ENCODE data around the gene OR4D6. TPM values are rescaled to one million over a fixed set of nuclear protein-coding genes. Genes with fewer than 3 reads are reported as not detected.

The OR4D6 gene
- total and polyA plus RNA-seq, 4 donors = not detected

- Histone ChIP-seq H3K9me3 (ENCODE audit: control insufficient read depth, insufficient read depth, low read length) (no peaks in the 10 kb centered on the region), H3K27me3 (ENCODE audit: control insufficient read depth, insufficient read depth, low read length) (no peaks in the 10 kb centered on the region), H3K36me3 (ENCODE audit: control insufficient read depth, insufficient read depth, low read length) (no peaks in the 10 kb centered on the region), H3K4me1 (ENCODE audit: control insufficient read depth, insufficient read depth, low read length) (no peaks in the 10 kb centered on the region), H3K27ac (ENCODE audit: low read depth, low read length) (no peak overlapping the region), H3K4me3 (ENCODE audit: low read depth, low read length) (no peak overlapping the region)
- WGBS (ENCODE audit: insufficient coverage) = 80% methylated on average over 1 of the region's 3 CpGs
- peak in 1 of 6 donors; percentile 41 for DNase-seq (ENCODE audit: low read depth in 4 of 6, low spot score in 6 of 6)
These were observed 23.6 kb downstream of the OR4D6 start for GRCh38 chr11:59480359-59480758.

GRCh38 chr11:59501931-59502330 lies 45.2 kb downstream of the OR4D6 start:
- no peaks in the 10 kb centered on the region for H3K27me3 ChIP-seq (ENCODE audit: control insufficient read depth, insufficient read depth, low read length)
- H3K36me3 ChIP-seq (ENCODE audit: control insufficient read depth, insufficient read depth, low read length) = no peaks in the 10 kb centered on the region
- H3K9me3 ChIP-seq (ENCODE audit: control insufficient read depth, insufficient read depth, low read length) = no peaks in the 10 kb centered on the region
- no CpG with 5 or more reads among the region's 1 CpG for WGBS (ENCODE audit: insufficient coverage)
- no peaks in the 10 kb centered on the region for H3K4me1 ChIP-seq (ENCODE audit: control insufficient read depth, insufficient read depth, low read length)
- no peak for DNase-seq (ENCODE audit: low read depth in 4 of 6, low spot score in 6 of 6)
- no peak overlapping the region for H3K4me3 ChIP-seq (ENCODE audit: low read depth, low read length)
- no peak overlapping the region for H3K27ac ChIP-seq (ENCODE audit: low read depth, low read length)

- H3K36me3 ChIP-seq (ENCODE audit: control insufficient read depth, insufficient read depth, low read length) = no peaks in the 10 kb centered on the region
- no peaks in the 10 kb centered on the region for H3K4me1 ChIP-seq (ENCODE audit: control insufficient read depth, insufficient read depth, low read length)
- no peaks in the 10 kb centered on the region for H3K27me3 ChIP-seq (ENCODE audit: control insufficient read depth, insufficient read depth, low read length)
These were observed 46.5 kb downstream of the OR4D6 start, which contains the start of gene OR4D11 for GRCh38 chr11:59503276-59503675. TSS of gene OR4D11 (plus strand) at chr11:59503576. CDS start at chr11:59503576, 0 bp downstream.

More at GRCh38 chr11:59503276-59503675, 46.5 kb downstream of the OR4D6 start, which contains the start of gene OR4D11:
- Histone ChIP-seq H3K4me3 (ENCODE audit: low read depth, low read length) (no peak within 1 kb of the TSS), H3K27ac (ENCODE audit: low read depth, low read length) (no peak within 1 kb of the TSS), H3K9me3 (ENCODE audit: control insufficient read depth, insufficient read depth, low read length) (no peaks in the 10 kb centered on the region)
- DNase-seq (ENCODE audit: low read depth in 4 of 6, low spot score in 6 of 6) = no peak

Other genes with a start within 250 kb of the OR4D6 start
- 10 to 100 TPM; 15.0 to 15.8 TPM for gene MPEG1, start 244.0 kb upstream of the OR4D6 start, total RNA-seq
- 1 to 10 TPM; 4.5 to 5.5 TPM for gene MPEG1, start 244.0 kb upstream of the OR4D6 start, polyA plus RNA-seq (ENCODE audit: insufficient read length in 2 of 2)
- not detected for gene OR5AN1, start 98.1 kb upstream of the OR4D6 start, total RNA-seq
- gene OR5AN1, start 98.1 kb upstream of the OR4D6 start, polyA plus RNA-seq (ENCODE audit: insufficient read length in 2 of 2) = not detected
- not detected for gene OR5A2, start 30.5 kb upstream of the OR4D6 start, total RNA-seq
- gene OR5A2, start 30.5 kb upstream of the OR4D6 start, polyA plus RNA-seq (ENCODE audit: insufficient read length in 2 of 2) = under 1 TPM in 1 of 2 donors, not detected in 1; 0.05 TPM
- not detected for gene OR5A1, start 20.5 kb upstream of the OR4D6 start, total RNA-seq
- under 1 TPM in 1 of 2 donors, not detected in 1; 0.08 TPM for gene OR5A1, start 20.5 kb upstream of the OR4D6 start, polyA plus RNA-seq (ENCODE audit: insufficient read length in 2 of 2)
- not detected for gene OR4D10, start 16.4 kb downstream of the OR4D6 start, total RNA-seq
- not detected for gene OR4D10, start 16.4 kb downstream of the OR4D6 start, polyA plus RNA-seq (ENCODE audit: insufficient read length in 2 of 2)
- gene OR4D11, start 46.6 kb downstream of the OR4D6 start, total RNA-seq = not detected
- not detected for gene OR4D11, start 46.6 kb downstream of the OR4D6 start, polyA plus RNA-seq (ENCODE audit: insufficient read length in 2 of 2)
- gene OR4D9, start 54.6 kb downstream of the OR4D6 start, total RNA-seq = not detected
- under 1 TPM in 1 of 2 donors, not detected in 1; 0.05 TPM for gene OR4D9, start 54.6 kb downstream of the OR4D6 start, polyA plus RNA-seq (ENCODE audit: insufficient read length in 2 of 2)
- 10 to 100 TPM; 28.6 to 42.6 TPM for gene OSBP, start 158.8 kb downstream of the OR4D6 start, total RNA-seq
- gene OSBP, start 158.8 kb downstream of the OR4D6 start, polyA plus RNA-seq (ENCODE audit: insufficient read length in 2 of 2) = 10 to 100 TPM; 33.2 to 35.9 TPM
- 10 to 100 TPM in 1 of 2 donors, 1 to 10 TPM in 1; 7.0 to 12.3 TPM for gene PATL1, start 212.1 kb downstream of the OR4D6 start, total RNA-seq
- gene PATL1, start 212.1 kb downstream of the OR4D6 start, polyA plus RNA-seq (ENCODE audit: insufficient read length in 2 of 2) = 10 to 100 TPM; 29.7 to 30.4 TPM

Measured in spinal cord (tissue), 10 donors.